HepG2 (cell line): ENCODE results near the gene PCNA. TPM values are rescaled to one million over a fixed set of nuclear protein-coding genes. Genes with fewer than 3 reads are reported as not detected.

ENCODE experiments used
- DNMT3B ChIP-seq: conservative IDR thresholded peaks from 2 replicates; pipeline ENCODE4 v1.6.1; 2016; ENCODE audit warnings: missing biosample characterization, control low read depth
- EEA1 ChIP-seq: sonication (generic); formaldehyde crosslinking; IDR thresholded peaks from 2 replicates; pipeline ENCODE4 v1.5.1; 2020; ENCODE audit warnings: mild to moderate bottlenecking, missing genetic modification reagents, borderline replicate concordance
- RAD51 ChIP-seq: fragments of 450-650 bp; IDR thresholded peaks from 2 replicates; pipeline ENCODE4 v1.6.1; 2016; ENCODE audit warnings: borderline replicate concordance
- ZIK1 ChIP-seq: sonication (generic); formaldehyde crosslinking; IDR thresholded peaks from 2 replicates; pipeline ENCODE4 v1.5.0; 2020; ENCODE audit warnings: mild to moderate bottlenecking, low read depth, missing genetic modification reagents, borderline replicate concordance
- ZNF326 ChIP-seq: sonication (generic); formaldehyde crosslinking; IDR thresholded peaks from 2 replicates; pipeline ENCODE4 v1.4.0; 2020; ENCODE audit warnings: missing genetic modification reagents, borderline replicate concordance
- ZNF816 ChIP-seq: sonication (generic); formaldehyde crosslinking; IDR thresholded peaks from 2 replicates; pipeline ENCODE4 v1.8.0; 2022; ENCODE audit warnings: missing genetic modification reagents, mild to moderate bottlenecking, borderline replicate concordance
- polyA plus RNA-seq, 8 experiments: library from polyadenylated mRNA; depleted of rRNA in 3 of 8; stranded (reverse) in 7 of 8; unstranded in 1 of 8; fragments of >200 nt; fragmentation: Illumina TruSeq in 4 of 8; extraction: Trizol in 4 of 8; gene quantifications; 2 replicates each; pipeline versions ENCODE4 v1.2.1 to v1.2.3, GENCODE V29; 2011 to 2016; ENCODE audit warnings: low read depth in 4 of 8, missing spikeins in 1 of 8, mixed read lengths in 1 of 8; ENCODE audit not compliant: insufficient read depth in 1 of 8
- total RNA-seq, 5 experiments: library from RNA; depleted of rRNA; stranded (reverse); fragments of >200 nt; fragmentation: Illumina TruSeq; extraction: Trizol; gene quantifications; 2 replicates each; pipeline ENCODE4 v1.2.3, GENCODE V29; 2016; ENCODE audit warnings: low read depth in 1 of 5
- TF ChIP-seq, protein P1 (sequence below): sonication (generic); formaldehyde crosslinking; IDR thresholded peaks from 2 replicates; pipeline ENCODE4 v1.4.0; 2020; ENCODE audit warnings: missing genetic modification reagents
- TF ChIP-seq, protein P2 (sequence below): IDR thresholded peaks from 2 replicates; pipeline ENCODE4 v1.6.1; 2016; ENCODE audit warnings: low read depth, missing genetic modification reagents, missing compliant biosample characterization

The PCNA gene
- total and polyA plus RNA-seq, 2 of the 13 experiments (the other 11 are each of a cell fraction or from before 2014, with no cell fraction given), result 229 to 655 TPM

DNA sequence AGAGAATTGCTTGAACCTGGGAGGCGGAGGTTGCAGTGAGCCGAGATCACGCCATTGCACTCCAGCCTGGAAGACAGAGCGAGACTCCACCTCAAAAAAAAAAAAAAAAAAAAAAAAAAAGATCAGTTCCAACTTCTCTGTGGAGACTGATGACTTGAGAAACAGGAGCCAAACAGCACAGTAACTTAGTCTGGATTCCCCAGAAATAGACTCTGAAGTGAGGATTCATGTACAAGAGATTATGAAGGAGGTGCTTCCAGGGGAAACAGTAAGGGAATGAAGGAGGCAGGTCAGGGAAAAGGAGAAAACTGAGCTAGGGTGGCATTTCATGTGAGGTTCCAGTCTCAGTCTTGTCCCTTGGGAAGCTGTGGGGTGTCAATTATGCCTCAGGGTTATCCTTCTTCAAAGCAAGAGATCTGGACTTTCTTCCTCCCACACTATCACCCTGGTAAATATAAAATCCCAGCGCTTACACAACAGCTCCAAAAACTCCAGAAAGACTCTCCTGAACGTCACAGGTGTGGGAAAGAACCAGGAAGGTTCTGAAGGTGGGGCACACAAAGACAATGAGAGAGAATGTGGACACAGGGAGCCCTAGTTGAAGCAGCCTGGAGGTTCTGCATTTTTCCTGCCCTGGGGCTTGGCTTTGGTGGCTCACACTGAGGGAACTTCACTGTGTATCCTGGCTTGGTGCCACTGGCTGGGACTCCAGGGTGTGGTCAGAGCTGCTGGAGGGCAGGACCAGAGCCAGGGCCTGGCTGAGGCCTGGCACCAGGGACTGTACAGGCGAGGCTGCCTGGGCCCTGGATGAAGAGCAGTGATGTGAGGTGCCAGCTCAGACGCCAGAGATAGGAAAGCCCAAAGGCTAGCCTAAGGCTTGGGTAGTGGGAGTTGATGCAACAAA is 46.8 kb downstream of the PCNA start (continued):
- TF ChIP-seq, protein P1, sequence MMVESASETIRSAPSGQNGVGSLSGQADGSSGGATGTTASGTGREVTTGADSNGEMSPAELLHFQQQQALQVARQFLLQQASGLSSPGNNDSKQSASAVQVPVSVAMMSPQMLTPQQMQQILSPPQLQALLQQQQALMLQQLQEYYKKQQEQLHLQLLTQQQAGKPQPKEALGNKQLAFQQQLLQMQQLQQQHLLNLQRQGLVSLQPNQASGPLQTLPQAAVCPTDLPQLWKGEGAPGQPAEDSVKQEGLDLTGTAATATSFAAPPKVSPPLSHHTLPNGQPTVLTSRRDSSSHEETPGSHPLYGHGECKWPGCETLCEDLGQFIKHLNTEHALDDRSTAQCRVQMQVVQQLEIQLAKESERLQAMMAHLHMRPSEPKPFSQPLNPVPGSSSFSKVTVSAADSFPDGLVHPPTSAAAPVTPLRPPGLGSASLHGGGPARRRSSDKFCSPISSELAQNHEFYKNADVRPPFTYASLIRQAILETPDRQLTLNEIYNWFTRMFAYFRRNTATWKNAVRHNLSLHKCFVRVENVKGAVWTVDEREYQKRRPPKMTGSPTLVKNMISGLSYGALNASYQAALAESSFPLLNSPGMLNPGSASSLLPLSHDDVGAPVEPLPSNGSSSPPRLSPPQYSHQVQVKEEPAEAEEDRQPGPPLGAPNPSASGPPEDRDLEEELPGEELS (CRISPR knock-in tag), result no peak; the same call in 1 of the 2 replicates
- TF ChIP-seq EEA1 (CRISPR knock-in tag) (no peak), DNMT3B (CRISPR knock-in tag) (no peak), RAD51 (no peak), ZNF326 (CRISPR knock-in tag) (no peak), ZIK1 (CRISPR knock-in tag) (no peak), ZNF816 (CRISPR knock-in tag) (no peak)
- TF ChIP-seq, protein P2, sequence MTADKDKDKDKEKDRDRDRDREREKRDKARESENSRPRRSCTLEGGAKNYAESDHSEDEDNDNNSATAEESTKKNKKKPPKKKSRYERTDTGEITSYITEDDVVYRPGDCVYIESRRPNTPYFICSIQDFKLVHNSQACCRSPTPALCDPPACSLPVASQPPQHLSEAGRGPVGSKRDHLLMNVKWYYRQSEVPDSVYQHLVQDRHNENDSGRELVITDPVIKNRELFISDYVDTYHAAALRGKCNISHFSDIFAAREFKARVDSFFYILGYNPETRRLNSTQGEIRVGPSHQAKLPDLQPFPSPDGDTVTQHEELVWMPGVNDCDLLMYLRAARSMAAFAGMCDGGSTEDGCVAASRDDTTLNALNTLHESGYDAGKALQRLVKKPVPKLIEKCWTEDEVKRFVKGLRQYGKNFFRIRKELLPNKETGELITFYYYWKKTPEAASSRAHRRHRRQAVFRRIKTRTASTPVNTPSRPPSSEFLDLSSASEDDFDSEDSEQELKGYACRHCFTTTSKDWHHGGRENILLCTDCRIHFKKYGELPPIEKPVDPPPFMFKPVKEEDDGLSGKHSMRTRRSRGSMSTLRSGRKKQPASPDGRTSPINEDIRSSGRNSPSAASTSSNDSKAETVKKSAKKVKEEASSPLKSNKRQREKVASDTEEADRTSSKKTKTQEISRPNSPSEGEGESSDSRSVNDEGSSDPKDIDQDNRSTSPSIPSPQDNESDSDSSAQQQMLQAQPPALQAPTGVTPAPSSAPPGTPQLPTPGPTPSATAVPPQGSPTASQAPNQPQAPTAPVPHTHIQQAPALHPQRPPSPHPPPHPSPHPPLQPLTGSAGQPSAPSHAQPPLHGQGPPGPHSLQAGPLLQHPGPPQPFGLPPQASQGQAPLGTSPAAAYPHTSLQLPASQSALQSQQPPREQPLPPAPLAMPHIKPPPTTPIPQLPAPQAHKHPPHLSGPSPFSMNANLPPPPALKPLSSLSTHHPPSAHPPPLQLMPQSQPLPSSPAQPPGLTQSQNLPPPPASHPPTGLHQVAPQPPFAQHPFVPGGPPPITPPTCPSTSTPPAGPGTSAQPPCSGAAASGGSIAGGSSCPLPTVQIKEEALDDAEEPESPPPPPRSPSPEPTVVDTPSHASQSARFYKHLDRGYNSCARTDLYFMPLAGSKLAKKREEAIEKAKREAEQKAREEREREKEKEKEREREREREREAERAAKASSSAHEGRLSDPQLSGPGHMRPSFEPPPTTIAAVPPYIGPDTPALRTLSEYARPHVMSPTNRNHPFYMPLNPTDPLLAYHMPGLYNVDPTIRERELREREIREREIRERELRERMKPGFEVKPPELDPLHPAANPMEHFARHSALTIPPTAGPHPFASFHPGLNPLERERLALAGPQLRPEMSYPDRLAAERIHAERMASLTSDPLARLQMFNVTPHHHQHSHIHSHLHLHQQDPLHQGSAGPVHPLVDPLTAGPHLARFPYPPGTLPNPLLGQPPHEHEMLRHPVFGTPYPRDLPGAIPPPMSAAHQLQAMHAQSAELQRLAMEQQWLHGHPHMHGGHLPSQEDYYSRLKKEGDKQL (CRISPR knock-in tag), result 0 out of 2 replicates have a peak, but pooled peaks have one; percentile 20
- TF ChIP-seq, all 625 proteins: peak for 97
